GM12801 (cell line): Measurements from ENCODE around the gene SMIM43.

Experiments used
- TF ChIP-seq, protein P1 (sequence below): IDR thresholded peaks from one replicate; pipeline ENCODE4 v1.5.1; 2011; ENCODE audit warnings: control low read depth; ENCODE audit not compliant: insufficient read length; ENCODE audit errors: extremely low read depth

Gene SMIM43

DNA sequence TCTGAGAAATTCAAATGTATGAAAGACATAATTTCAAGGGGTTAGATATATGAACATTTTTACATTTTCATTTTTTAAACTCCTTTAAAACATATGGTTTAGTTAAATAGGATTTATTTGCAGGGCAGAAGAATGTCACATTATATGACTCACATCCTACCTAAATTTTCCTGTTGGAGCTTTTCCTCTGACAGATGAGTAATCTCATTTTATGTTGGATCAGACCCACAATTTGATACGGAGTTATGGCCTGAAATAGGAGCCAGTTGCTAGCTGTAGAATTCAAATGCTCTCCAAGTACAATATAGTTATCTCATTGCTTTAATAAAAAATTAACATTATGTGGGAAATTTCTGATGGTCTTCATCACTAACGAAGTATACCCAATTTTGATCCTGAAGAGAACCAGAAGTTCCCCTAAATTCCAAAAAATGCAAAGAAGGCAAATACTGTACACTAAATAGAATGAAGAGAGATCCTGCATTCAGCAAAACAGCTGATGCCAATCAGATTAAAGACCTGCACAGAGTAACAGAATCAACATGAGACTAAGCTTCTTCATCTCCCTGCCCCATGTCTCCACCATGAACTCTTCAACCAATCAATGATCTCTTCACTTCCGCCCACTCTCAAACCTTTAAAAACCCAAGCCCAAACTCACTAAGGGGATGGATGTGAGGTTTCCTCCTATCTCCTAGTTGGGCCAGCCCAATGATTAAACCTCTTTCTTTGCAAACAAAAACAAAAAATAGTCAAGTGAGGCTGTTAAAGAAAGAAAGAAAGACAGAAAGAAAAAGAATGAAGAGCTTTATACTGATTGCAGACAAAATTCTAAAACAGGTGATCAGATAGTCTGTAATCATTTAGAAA, 25.2 kb upstream of the SMIM43 start:
- TF ChIP-seq, protein P1, sequence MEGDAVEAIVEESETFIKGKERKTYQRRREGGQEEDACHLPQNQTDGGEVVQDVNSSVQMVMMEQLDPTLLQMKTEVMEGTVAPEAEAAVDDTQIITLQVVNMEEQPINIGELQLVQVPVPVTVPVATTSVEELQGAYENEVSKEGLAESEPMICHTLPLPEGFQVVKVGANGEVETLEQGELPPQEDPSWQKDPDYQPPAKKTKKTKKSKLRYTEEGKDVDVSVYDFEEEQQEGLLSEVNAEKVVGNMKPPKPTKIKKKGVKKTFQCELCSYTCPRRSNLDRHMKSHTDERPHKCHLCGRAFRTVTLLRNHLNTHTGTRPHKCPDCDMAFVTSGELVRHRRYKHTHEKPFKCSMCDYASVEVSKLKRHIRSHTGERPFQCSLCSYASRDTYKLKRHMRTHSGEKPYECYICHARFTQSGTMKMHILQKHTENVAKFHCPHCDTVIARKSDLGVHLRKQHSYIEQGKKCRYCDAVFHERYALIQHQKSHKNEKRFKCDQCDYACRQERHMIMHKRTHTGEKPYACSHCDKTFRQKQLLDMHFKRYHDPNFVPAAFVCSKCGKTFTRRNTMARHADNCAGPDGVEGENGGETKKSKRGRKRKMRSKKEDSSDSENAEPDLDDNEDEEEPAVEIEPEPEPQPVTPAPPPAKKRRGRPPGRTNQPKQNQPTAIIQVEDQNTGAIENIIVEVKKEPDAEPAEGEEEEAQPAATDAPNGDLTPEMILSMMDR: no peak

GRCh38 chr4:121789455-121789854, 24.5 kb upstream of the SMIM43 start:
- TF ChIP-seq, protein P1: no peak

- TF ChIP-seq, protein P1: no peak
These were observed 23.9 kb upstream of the SMIM43 start for GRCh38 chr4:121788896-121789295.

DNA sequence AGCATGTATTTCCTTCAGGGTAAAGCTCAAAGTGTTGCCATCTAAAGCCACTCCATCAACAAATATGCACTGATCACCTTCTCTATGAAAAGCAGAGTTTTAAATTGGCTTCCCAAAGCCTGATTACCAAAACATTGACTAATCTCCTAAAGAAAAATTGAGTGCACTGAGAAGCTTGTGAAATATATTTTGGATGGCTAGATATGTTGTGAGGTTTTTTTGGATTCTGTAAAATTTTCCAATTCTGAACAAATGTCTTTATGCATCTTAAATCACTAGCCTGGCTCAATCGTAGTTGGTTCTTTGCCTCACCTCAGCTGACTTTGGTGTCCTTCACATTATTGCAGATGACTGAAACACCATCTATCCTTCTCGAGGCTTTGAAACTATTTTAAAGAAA, 21.3 kb upstream of the SMIM43 start:
- TF ChIP-seq, protein P1: no peak

- TF ChIP-seq, protein P1: no peak
These were observed 20.5 kb upstream of the SMIM43 start for GRCh38 chr4:121785479-121785878.

GRCh38 chr4:121784975-121785374, 20.0 kb upstream of the SMIM43 start:
- TF ChIP-seq, protein P1: no peak

DNA sequence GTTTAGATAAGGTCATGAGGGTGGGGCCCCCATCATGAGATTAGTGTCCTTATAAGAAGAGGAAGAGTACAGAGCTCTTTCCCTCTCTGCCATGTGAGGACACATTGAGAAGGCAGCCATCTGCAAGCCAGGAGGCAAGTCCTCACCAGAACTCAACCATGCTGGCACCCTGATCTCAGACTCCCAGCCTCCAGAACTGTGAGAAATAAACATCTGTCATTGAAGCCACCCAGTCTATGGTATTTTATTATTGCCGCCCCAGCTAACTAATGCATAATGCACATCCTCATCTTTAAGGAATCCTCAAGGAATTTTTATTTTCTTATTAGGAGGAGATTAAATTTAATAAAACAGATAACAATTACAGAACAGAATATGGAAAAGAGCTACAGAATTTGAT, 19.4 kb upstream of the SMIM43 start:
- TF ChIP-seq, protein P1: no peak
